ENCODE measurements around the gene PIP4K2A.

GRCh38 chr10:22620140-22620857 is 94.1 kb downstream of the PIP4K2A start:
- no peak for TF ChIP-seq CTCF (IDR thresholded peaks at IDR 0.05)
- no peak for TF ChIP-seq POLR2A (IDR thresholded peaks at IDR 0.05)

Data from body of pancreas (tissue), 4 donors.